ENCODE results near the gene ZNF891.

ZNF891 gene

GRCh38 chr12:133081159-133081780 is 48.8 kb downstream of the ZNF891 start (continued):
- peak; percentile 8; the same call in 1 of the 2 replicates for TF ChIP-seq ZNF600 (tag by site-specific recombination; IDR thresholded peaks at IDR 0.05)

GRCh38 chr12:133080368-133081158 is 49.5 kb downstream of the ZNF891 start, which contains the start of gene ZNF140:
TSS of gene ZNF140 (plus strand) at chr12:133080923. CDS start at chr12:133081321, 398 bp downstream.
- peak within 1 kb of the TSS; percentile 79 for H3K4me3 ChIP-seq (ENCODE audit: low read depth, low read length)
- peaks cover 5% of the 10 kb centered on the region for H3K9me3 ChIP-seq (ENCODE audit: control insufficient read depth, insufficient read depth, low read depth, low read length)
- ChIA-PET POLR2A (interaction anchor here (0.8 to 1.2 kb wide), 7 partner anchors 45 to 252 kb away, joined by 3 to 11 read pairs (median 3); partner anchors contain the start of genes GOLGA3, ZNF10, ZNF26 and ZNF268), CTCF (no interaction called here)
- H3K27ac ChIP-seq (ENCODE audit: extremely low read depth, low read depth, low read length) = peak within 1 kb of the TSS; percentile 89
- peaks cover 28 to 39% of the 10 kb centered on the region in 2 experiments for H3K36me3 ChIP-seq (ENCODE audit: control insufficient read depth in 2 of 2, insufficient read depth in 1 of 2, low read length in 2 of 2)
- H3K4me1 ChIP-seq (ENCODE audit: control insufficient read depth, insufficient read depth, low read length) = no peaks in the 10 kb centered on the region
- TF ChIP-seq ZNF555 (tag by site-specific recombination; conservative IDR thresholded peaks at IDR 0.05) (no peak), ZNF610 (tag by site-specific recombination; IDR thresholded peaks at IDR 0.05; ENCODE audit: borderline replicate concordance) (peak; percentile 62; the same call in 1 of the 2 replicates), INSM2 (tag by site-specific recombination; IDR thresholded peaks at IDR 0.05) (peak; percentile 40; the same call in 1 of the 2 replicates), PRDM10 (tag by site-specific recombination; IDR thresholded peaks at IDR 0.05) (peak; percentile 80), SP2 (tag by site-specific recombination; IDR thresholded peaks at IDR 0.05) (peak; percentile 61), ZNF544 (tag by site-specific recombination; IDR thresholded peaks at IDR 0.05) (no peak), ZNF114 (tag by site-specific recombination; IDR thresholded peaks at IDR 0.05) (no peak), ZNF335 (tag by site-specific recombination; conservative IDR thresholded peaks at IDR 0.05) (peak; percentile 99), ZSCAN5A (tag by site-specific recombination; IDR thresholded peaks at IDR 0.05) (0 out of 2 replicates have a peak, but pooled peaks have one; percentile 44), ZFHX2 (tag by site-specific recombination; conservative IDR thresholded peaks at IDR 0.05) (peak; percentile 87), KLF8 (tag by site-specific recombination; IDR thresholded peaks at IDR 0.05) (peak; percentile 25; the same call in 1 of the 2 replicates), ZIC2 (tag by site-specific recombination; IDR thresholded peaks at IDR 0.05) (peak; percentile 60), ZNF692 (tag by site-specific recombination; IDR thresholded peaks at IDR 0.05) (peak; percentile 25), ZNF600 (tag by site-specific recombination; IDR thresholded peaks at IDR 0.05) (peak; percentile 87), ZNF146 (tag by site-specific recombination; IDR thresholded peaks at IDR 0.05) (no peak), ZNF660 (tag by site-specific recombination; IDR thresholded peaks at IDR 0.05) (peak; percentile 65), ZBTB20 (tag by site-specific recombination; IDR thresholded peaks at IDR 0.05) (peak; percentile 97), ZBTB21 (tag by site-specific recombination; IDR thresholded peaks at IDR 0.05) (peak; percentile 95), ZNF423 (tag by site-specific recombination; IDR thresholded peaks at IDR 0.05) (peak; percentile 72), ZNF274 (IDR thresholded peaks at IDR 0.05; ENCODE audit: low read length) (no peak), ZNF274 (tag by site-specific recombination; IDR thresholded peaks at IDR 0.05; ENCODE audit: borderline replicate concordance) (no peak), EGR2 (tag by site-specific recombination; IDR thresholded peaks at IDR 0.05; ENCODE audit: low read depth) (peak; percentile 75), ZBTB26 (tag by site-specific recombination; optimal IDR thresholded peaks at IDR 0.05) (peak; percentile 71), KLF9 (tag by site-specific recombination; IDR thresholded peaks at IDR 0.05; ENCODE audit: low read depth) (peak; percentile 82), ZNF24 (tag by site-specific recombination; IDR thresholded peaks at IDR 0.05) (0 out of 2 replicates have a peak, but pooled peaks have one; percentile 15)

All from HEK293 (cell line).